Right cardiac atrium (tissue), 5 donors: Measurements from ENCODE around the gene COLGALT1. TPM values are rescaled to one million over a fixed set of nuclear protein-coding genes. Genes with fewer than 3 reads are reported as not detected.
"Not testable (repeated sequence)": the region's sequence is repeated elsewhere in the genome, so short reads cannot be mapped to it uniquely, and the experiment has no call there.

ENCODE experiments used
- ATAC-seq, 2 donors: fragments of 200-7000 bp; cut with Tn5 transposase; one replicate each; pipeline versions ENCODE4 v1.8.0 to v1.9.1; 2020; ENCODE audit warnings: moderate library complexity in 2 of 2, mild to moderate bottlenecking in 1 of 2
- DNase-seq, 3 donors: peaks; one replicate each; pipeline ENCODE4 v3.0.0-alpha.2; 2020
- H3K27ac ChIP-seq: one replicate; pipeline ENCODE4 v1.5.1; 2013; ENCODE audit warnings: mild to moderate bottlenecking, low read length, control low read depth, moderate library complexity
- H3K27me3 ChIP-seq: one replicate; pipeline ENCODE4 v1.6.1; 2013; ENCODE audit not compliant: control insufficient read depth, insufficient read depth
- H3K4me1 ChIP-seq: one replicate; pipeline ENCODE4 v1.6.1; 2013; ENCODE audit warnings: low read length; ENCODE audit not compliant: control insufficient read depth, insufficient read depth
- H3K4me3 ChIP-seq: one replicate; pipeline ENCODE4 v1.5.1; 2013; ENCODE audit warnings: low read length, control low read depth
- H3K9me3 ChIP-seq: one replicate; pipeline ENCODE4 v1.6.1; 2013; ENCODE audit warnings: low read length; ENCODE audit not compliant: control insufficient read depth
- WGBS: extraction: QIAGEN DNeasy Blood & Tissue Kit; methylation state at CpG from one replicate; pipeline ENCODE4 v1.1.7; 2013; 5-methylcytosine and 5-hydroxymethylcytosine counted together
- intact Hi-C, 4 donors: fragments of 100-400 bp; cut with DNase I; formaldehyde crosslinking; loops; one replicate each; pipeline versions ENCODE4 v1.11.0 to v1.14.0; 2022 to 2023
- polyA plus RNA-seq: library from polyadenylated mRNA; stranded (reverse); fragments of 200-250 nt; gene quantifications from one replicate; pipeline ENCODE4 v1.2.3, GENCODE V29; 2013
- total RNA-seq, 4 donors: library from RNA; stranded (reverse); fragmentation: NEBNext Ultra II Directional; extraction: Animal tissue kit (Norgen Biotek cat#: 25700); gene quantifications; one replicate each; pipeline ENCODE4 v1.2.1, GENCODE V29; 2021
- donor health status: healthy with polysubstance abuse.
- donor health status: DM: no; HTN: yes; CAD: no.
- donor health status: DM: no; HTN: no; CAD: no.
- donor health status: DM: no; HTN: yes; CAD: no; lungs with severe emphysema.
- donor health status: DM: yes; HTN: yes; CAD: no.

Gene COLGALT1
- total and polyA plus RNA-seq, 5 donors = 19.0 to 36.3 (median 34.9) TPM

DNA sequence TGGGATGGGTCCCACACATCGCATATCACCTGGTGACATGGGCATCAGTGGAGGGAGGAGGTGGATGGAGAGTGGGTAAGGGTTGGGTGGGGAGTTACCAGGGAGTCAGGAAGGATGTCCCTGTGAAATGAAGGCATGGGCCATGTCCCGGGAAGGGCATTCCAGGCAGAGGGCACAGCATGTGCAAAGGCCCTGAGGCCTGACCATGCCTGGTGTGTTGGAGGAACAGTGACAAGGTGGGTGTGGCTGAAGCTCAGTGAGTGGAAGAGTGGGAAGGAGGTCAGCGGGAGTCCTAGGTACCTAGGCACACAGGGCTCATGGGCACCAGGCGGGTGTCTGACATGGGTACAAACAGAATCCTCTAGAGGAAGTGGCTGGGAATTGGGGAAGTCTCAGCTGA lies 11.0 kb upstream of the COLGALT1 start:
- no peaks in the 10 kb centered on the region for H3K4me1 ChIP-seq
- H3K27me3 ChIP-seq = no peaks in the 10 kb centered on the region
- DNase-seq = peak in 1 of 3 donors; percentile 2
- intact Hi-C loops = no loop called here
- H3K27ac ChIP-seq = no peak overlapping the region
- no peaks in the 10 kb centered on the region for H3K9me3 ChIP-seq
- ATAC-seq = no peak
- 97% methylated on average over 4 of the region's 4 CpGs for WGBS
- H3K4me3 ChIP-seq = no peak overlapping the region

DNA sequence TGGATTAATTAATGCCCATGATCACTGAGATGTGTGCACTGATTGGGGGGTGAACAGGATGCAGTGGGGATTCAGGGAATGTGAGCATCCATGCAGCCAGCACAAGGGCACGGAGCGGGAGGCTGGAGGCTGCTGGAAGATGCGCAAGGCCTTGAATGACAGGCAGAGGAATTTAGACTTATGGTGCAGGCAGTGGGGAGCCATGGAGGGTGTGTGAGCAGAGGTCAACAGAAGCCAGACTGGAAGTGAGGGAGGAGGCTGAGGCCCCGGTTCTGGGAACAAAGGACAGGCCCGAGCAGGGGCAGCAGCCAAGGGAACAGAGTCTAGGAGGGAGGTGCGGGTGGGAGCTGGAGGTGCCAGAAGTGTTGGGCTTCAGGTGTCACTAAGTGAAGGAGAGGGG lies 7.3 kb upstream of the COLGALT1 start:
- Histone ChIP-seq H3K4me3 (no peak overlapping the region), H3K27me3 (no peaks in the 10 kb centered on the region), H3K27ac (no peak overlapping the region), H3K4me1 (no peaks in the 10 kb centered on the region), H3K9me3 (no peaks in the 10 kb centered on the region)
- no peak for ATAC-seq
- intact Hi-C loops = no loop called here
- WGBS = 78% methylated on average over 6 of the region's 6 CpGs
- DNase-seq = peak in 1 of 3 donors; percentile 9

DNA sequence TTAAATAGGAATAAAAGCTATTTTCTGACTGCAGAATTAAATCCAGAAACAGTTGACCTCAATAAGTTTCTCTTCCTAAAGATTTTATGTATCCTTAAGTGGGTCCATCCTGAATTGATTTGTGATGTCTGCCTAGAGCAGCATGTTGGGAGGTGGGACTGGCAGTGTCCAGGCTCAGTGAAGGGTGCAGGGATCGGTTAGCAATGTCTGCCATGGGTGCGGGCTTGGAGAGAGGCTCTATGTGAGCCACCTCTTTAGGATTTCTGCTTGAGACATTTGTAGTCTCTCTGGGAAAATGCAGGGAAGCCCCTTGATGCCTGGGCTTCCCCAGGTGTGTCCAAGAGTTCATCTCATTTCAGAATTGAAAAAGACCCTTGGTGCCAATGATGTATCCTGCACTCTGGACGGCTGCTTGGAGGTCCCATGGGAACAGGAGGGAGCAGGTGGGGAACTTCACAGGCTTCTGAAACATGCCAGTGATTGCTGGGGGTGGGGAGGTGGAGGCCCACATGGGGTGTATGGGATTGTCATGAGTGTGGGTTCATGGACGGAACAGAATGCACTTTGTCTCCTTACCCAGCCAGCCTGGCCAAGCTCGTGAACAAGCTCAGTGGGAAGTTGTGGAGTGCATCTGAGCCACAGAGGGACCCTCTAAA lies 6.2 kb upstream of the COLGALT1 start:
- no peak for ATAC-seq
- H3K4me3 ChIP-seq = no peak overlapping the region
- peaks cover 3% of the 10 kb centered on the region for H3K4me1 ChIP-seq
- intact Hi-C loops = no loop called here
- H3K27me3 ChIP-seq = no peaks in the 10 kb centered on the region
- peak in 1 of 3 donors; percentile 4 for DNase-seq
- no peaks in the 10 kb centered on the region for H3K9me3 ChIP-seq
- no peak overlapping the region for H3K27ac ChIP-seq
- WGBS = 71% methylated on average over 5 of the region's 5 CpGs

DNA sequence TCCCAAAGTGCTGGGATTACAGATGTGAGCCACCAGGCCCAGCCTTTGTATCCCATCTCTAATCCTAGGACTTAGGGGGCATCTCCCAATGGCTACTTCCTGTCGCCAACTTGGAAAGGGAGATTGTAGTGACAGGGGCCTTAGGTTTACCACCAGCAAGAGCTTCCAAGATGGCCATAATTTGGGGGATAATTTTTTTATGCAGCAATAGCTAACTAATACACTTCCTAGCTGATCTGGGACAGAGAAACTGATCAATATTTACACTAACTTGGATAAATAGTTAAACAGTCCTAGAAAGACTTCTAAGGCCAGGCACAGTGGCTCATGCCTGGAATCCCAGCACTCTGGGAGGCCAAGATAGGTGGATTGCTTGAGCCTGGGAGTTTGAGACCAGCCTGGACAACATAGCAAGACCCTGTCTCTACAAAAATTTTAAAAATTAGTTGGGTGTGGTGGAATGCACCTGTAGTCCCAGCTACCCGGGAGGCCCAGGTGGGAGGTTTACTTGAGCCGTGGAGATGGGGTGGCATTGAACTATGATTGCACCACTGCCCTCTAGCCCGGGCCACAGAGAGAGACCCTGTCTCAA lies 5.3 kb upstream of the COLGALT1 start:
- no peak overlapping the region for H3K27ac ChIP-seq
- H3K4me3 ChIP-seq = no peak overlapping the region
- H3K4me1 ChIP-seq = peaks cover 5% of the 10 kb centered on the region
- 97% methylated on average over 4 of the region's 4 CpGs for WGBS
- intact Hi-C loops = no loop called here
- no peak for DNase-seq
- no peak for ATAC-seq
- H3K9me3 ChIP-seq = no peaks in the 10 kb centered on the region
- H3K27me3 ChIP-seq = no peaks in the 10 kb centered on the region

DNA sequence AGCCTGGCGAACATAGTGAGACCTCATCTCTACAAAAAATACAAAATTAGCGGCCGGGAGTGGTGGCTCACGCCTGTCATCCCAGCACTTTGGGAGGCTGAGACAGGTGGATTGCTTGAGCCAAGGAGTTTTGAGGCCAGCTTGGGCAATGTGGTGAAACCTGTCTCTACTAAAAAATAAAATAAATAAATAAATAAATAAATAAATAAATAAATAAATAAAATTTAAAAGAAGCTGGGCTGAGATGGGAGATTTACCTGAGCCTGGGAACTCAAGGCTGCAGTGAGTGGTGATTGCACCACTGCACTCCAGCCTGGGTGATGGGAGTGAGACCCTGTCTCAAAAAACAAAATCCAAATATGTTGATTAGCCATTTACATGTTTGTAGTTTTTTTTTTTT lies 2.7 kb upstream of the COLGALT1 start:
- 98% methylated on average over 4 of the region's 4 CpGs for WGBS
- intact Hi-C loops, H3K27ac ChIP-seq: not testable (repeated sequence)

DNA sequence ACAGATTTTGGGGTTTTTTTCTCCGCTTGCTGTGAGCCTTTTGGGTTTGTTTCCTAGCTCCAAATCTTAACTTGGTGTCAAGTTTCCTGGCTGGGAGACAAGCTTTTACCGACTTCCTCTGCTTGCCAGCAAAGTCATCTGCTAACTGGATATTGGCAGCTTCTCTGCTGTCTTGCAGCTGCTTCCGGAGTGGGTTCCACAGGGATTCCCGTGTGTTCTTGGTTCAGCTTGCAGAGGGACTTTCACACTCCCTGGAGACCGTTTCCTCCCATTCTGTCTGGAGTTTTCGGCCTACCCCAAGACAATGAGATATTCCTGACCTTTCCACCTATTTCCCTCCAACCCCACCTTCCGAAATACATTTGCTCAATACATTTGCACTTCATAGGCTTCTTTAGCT lies 2.2 kb upstream of the COLGALT1 start:
- ATAC-seq (peak; percentile 44 to 72), DNase-seq (peak; percentile 73 to 77 (median 74))
- intact Hi-C loops = no loop called here
- Histone ChIP-seq H3K27ac (peak overlapping the region; percentile 42), H3K4me1 (peaks cover 5% of the 10 kb centered on the region), H3K4me3 (no peak overlapping the region), H3K27me3 (no peaks in the 10 kb centered on the region), H3K9me3 (no peaks in the 10 kb centered on the region)
- WGBS = 13% methylated on average over 7 of the region's 7 CpGs

More for the DNA sequence above, 2.7 kb upstream of the COLGALT1 start:
- H3K4me3 ChIP-seq, DNase-seq, ATAC-seq, H3K9me3 ChIP-seq, H3K4me1 ChIP-seq, H3K27me3 ChIP-seq: not testable (repeated sequence)

DNA sequence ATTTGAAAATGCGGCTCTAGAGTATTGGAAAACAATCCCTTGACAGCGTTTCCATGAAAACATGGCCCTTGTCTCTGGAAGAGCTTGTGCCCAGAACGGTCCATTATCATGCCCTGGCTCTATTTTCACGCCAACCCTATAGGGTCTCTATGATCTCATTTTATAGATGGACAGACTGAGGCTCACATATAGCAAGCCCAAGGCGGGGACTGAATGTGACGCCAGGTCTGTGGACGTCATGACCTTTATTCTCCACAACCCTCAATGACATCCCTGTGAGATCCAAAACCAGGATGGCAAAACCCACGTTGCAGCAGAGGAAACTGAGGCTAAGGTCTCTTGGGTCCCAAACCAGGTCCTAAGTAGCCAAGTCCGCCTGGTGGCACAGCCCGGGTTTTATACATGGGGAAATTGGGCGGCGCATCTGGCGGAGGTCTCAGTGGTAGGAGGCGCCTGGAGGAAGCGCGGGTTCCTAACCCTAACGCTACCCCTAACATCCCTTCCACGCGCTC lies 425 bp upstream of the COLGALT1 start:
- peak overlapping the region; percentile 0 for H3K27ac ChIP-seq
- 12% methylated on average over 19 of the region's 19 CpGs for WGBS
- intact Hi-C loops = no loop called here
- H3K4me3 ChIP-seq = peak overlapping the region; percentile 77
- H3K4me1 ChIP-seq = peaks cover 5% of the 10 kb centered on the region
- no peaks in the 10 kb centered on the region for H3K9me3 ChIP-seq
- DNase-seq = no peak
- no peaks in the 10 kb centered on the region for H3K27me3 ChIP-seq
- ATAC-seq = peak in 1 of 2 donors; percentile 2

DNA sequence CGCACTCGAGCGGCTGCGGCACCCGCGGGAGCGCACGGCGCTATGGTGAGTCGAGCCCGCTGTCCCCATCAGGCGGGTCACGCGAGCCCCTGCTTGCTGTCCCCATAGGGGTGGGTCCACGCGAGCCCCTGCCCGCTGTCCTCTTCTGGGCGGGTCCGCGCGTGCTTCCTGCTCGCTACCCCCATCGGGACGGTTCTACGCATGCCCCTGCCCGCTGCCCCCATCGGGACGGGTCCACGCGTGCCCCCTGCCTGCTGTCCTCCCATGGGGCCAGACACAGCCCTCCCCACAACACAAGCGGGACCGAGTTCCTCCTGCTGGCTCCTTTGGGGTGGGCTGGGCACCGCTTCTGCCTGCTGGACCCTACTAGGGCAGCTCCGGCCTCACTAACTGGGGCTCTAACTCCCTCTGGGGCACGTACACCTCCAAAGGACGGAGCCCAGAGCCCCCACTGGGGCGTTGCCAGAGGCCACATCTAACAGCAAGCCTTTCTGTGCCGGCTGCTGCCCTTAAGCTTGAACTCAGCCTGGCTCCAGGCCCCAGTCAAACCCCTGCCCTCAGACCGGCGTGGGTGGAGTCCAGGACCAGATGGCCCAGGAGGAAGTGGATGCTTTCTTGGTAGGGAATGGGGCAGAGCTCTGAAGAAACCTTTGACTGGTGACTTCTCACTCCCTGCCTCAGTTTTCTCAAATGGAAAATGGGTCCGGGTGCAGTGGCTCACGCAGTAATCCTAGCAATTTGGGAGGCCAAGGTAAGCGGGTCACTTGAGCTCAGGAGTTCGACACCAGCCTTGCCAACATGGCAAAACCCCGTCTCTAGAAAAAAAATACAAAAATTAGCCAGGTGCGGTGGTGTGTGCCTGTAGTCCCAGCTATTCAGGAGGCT lies 722 bp downstream of the COLGALT1 start:
- peak; percentile 67 to 73 for ATAC-seq
- no peaks in the 10 kb centered on the region for H3K9me3 ChIP-seq
- H3K27ac ChIP-seq = peak overlapping the region; percentile 71
- H3K27me3 ChIP-seq = no peaks in the 10 kb centered on the region
- WGBS = 8% methylated on average over 46 of the region's 46 CpGs
- peak; percentile 81 to 90 (median 87) for DNase-seq
- H3K4me3 ChIP-seq = peak overlapping the region; percentile 77
- intact Hi-C loops = no loop called here
- peaks cover 5% of the 10 kb centered on the region for H3K4me1 ChIP-seq

DNA sequence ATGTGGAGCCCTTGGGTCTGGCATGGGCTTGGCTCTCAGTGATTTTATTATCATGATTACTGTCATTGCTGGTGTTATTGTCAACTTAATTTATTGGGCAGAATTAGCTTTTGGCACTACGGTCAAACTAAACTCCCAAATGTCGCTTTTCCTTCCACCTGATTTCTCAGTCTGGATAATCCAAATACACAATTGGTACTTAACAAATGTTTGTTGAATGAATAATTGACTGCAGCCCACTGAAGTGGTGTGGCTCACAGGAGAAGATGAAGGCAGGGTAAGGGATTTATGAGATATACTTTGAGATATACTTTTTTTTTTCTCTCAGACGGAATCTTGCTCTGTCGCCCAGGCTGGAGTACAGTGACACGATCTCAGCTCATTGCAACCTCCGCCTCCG lies 1.5 kb downstream of the COLGALT1 start:
- Histone ChIP-seq H3K27ac (no peak overlapping the region), H3K27me3 (no peaks in the 10 kb centered on the region), H3K4me3 (no peak overlapping the region), H3K4me1 (peaks cover 5% of the 10 kb centered on the region), H3K9me3 (no peaks in the 10 kb centered on the region)
- intact Hi-C loops = no loop called here
- no peak for ATAC-seq
- no peak for DNase-seq
- 83% methylated on average over 7 of the region's 7 CpGs for WGBS

DNA sequence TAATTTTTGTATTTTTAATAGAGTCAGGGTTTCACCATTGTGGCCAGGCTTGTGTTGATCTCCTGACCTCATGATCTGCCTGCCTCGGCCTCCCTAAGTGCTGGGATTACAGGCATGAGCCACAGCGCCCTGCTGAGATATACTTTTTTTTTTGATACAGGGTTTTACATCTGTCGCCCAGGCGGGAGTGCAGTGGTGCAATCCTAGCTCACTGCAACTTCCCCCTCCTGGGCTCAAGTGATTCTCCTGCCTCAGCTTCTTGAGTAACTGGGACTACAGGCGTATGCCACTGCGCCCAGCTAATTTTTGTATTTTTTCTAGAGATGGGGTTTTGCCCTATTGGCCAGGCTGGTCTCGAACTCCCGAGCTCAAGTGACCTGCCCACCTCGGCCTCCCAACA lies 2.0 kb downstream of the COLGALT1 start:
- intact Hi-C loops = no loop called here
- ATAC-seq (no peak), DNase-seq (peak in 2 of 3 donors; percentile 43 to 69)
- Histone ChIP-seq H3K27me3 (no peaks in the 10 kb centered on the region), H3K4me3 (no peak overlapping the region), H3K9me3 (no peaks in the 10 kb centered on the region), H3K4me1 (peaks cover 5% of the 10 kb centered on the region), H3K27ac (no peak overlapping the region)
- WGBS = 79% methylated on average over 9 of the region's 9 CpGs

DNA sequence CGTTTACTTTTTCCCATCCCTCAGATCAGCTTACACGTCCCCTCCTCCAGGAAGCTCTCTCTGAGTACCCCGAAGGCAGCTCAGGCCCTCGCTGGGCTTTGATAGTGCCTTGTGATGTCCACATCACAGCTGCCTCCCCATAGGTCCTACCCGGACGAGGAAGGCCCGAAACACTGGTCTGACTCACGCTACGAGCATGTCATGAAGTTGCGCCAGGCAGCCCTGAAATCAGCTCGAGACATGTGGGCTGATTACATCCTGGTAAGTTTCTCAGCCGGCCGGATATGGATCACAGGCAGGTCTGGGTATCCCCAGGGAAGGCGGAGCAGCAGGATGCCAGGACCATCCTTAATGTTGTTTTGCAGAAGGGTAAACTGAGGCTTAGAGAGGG lies 4.8 kb downstream of the COLGALT1 start:
- Histone ChIP-seq H3K27ac (peak overlapping the region; percentile 37), H3K9me3 (no peaks in the 10 kb centered on the region), H3K4me1 (no peaks in the 10 kb centered on the region), H3K27me3 (no peaks in the 10 kb centered on the region), H3K4me3 (no peak overlapping the region)
- 63% methylated on average over 14 of the region's 14 CpGs for WGBS
- DNase-seq (peak in 2 of 3 donors; percentile 50 to 71), ATAC-seq (peak in 1 of 2 donors; percentile 7)
- intact Hi-C loops = no loop called here
